22Rv1 (cell line): ENCODE data around the gene CABCOCO1.
"Not testable (repeated sequence)": the region's sequence is repeated elsewhere in the genome, so short reads cannot be mapped to it uniquely, and the experiment has no call there.

Source experiments
- H3K27ac ChIP-seq: fragments of 450-650 bp; 2 replicates; pipeline ENCODE4 v1.5.1; 2017
- CTCF ChIP-seq: fragments of 450-650 bp; IDR thresholded peaks from 2 replicates; pipeline ENCODE4 v1.5.1; 2017; ENCODE audit warnings: mild to moderate bottlenecking
- ZFX ChIP-seq: fragments of 450-650 bp; IDR thresholded peaks from 2 replicates; pipeline ENCODE4 v1.6.1; 2017; ENCODE audit warnings: antibody characterized with exemption, borderline replicate concordance

Gene CABCOCO1

GRCh38 chr10:61735882-61736281, 73.2 kb downstream of the CABCOCO1 start:
- H3K27ac ChIP-seq = no peak overlapping the region
- TF ChIP-seq CTCF (no peak), ZFX (no peak)

GRCh38 chr10:61737455-61737854, 74.7 kb downstream of the CABCOCO1 start:
- H3K27ac ChIP-seq = not testable (repeated sequence)

- H3K27ac ChIP-seq = no peak overlapping the region
- TF ChIP-seq CTCF (no peak), ZFX (no peak)
Observed at GRCh38 chr10:61742812-61743211, 80.1 kb downstream of the CABCOCO1 start.

GRCh38 chr10:61744469-61744868, 81.7 kb downstream of the CABCOCO1 start:
- H3K27ac ChIP-seq = no peak overlapping the region
- TF ChIP-seq CTCF (peak; percentile 49), ZFX (no peak)

GRCh38 chr10:61746377-61746776, 83.6 kb downstream of the CABCOCO1 start:
- no peak for TF ChIP-seq CTCF
- no peak for TF ChIP-seq ZFX
- H3K27ac ChIP-seq = no peak overlapping the region

GRCh38 chr10:61747307-61747706, 84.6 kb downstream of the CABCOCO1 start:
- H3K27ac ChIP-seq = no peak overlapping the region
- no peak for TF ChIP-seq CTCF
- TF ChIP-seq ZFX = no peak

GRCh38 chr10:61749291-61749690, 86.6 kb downstream of the CABCOCO1 start:
- TF ChIP-seq CTCF = no peak
- no peak for TF ChIP-seq ZFX
- no peak overlapping the region for H3K27ac ChIP-seq

GRCh38 chr10:61750943-61751471, 88.3 kb downstream of the CABCOCO1 start:
- no peak overlapping the region for H3K27ac ChIP-seq

More at GRCh38 chr10:61750943-61751471, 88.3 kb downstream of the CABCOCO1 start:
- TF ChIP-seq ZFX (no peak), CTCF (peak; percentile 87)
